ENCODE results near the gene ARHGEF26. TPM values are rescaled to one million over a fixed set of nuclear protein-coding genes. Genes with fewer than 3 reads are reported as not detected.

ARHGEF26 gene
- total RNA-seq, 1 experiment from 2014 or later = 14.1 TPM

DNA sequence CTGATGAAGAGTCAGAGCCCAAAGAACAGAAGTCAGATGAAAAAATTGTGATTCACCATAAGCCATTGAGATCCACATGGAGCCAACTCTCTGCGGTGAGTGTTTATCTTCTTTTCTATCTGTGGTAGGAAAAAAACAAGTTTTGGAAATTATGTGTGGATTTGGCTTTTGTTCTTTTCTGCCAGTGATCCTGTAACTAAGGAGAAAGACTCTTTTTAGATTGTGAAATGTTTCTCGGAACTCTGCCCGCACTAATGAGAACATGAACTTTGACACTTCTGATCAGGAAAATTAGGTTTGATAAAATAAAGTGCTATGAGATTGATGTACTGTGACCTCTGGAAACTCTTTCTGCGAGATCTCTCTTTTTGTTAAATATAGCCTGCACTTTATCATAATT, 8.4 kb downstream of the ARHGEF26 start (continued):
- TF ChIP-seq ZNF232 (CRISPR knock-in tag; IDR thresholded peaks at IDR 0.05) (no peak), SOX15 (CRISPR knock-in tag; IDR thresholded peaks at IDR 0.05) (no peak), ZNF263 (CRISPR knock-in tag; IDR thresholded peaks at IDR 0.05; ENCODE audit: low read depth) (no peak), FOXK1 (CRISPR knock-in tag; IDR thresholded peaks at IDR 0.05) (no peak), TEAD4 (CRISPR knock-in tag; IDR thresholded peaks at IDR 0.05) (no peak)
- TF ChIP-seq, protein P1, sequence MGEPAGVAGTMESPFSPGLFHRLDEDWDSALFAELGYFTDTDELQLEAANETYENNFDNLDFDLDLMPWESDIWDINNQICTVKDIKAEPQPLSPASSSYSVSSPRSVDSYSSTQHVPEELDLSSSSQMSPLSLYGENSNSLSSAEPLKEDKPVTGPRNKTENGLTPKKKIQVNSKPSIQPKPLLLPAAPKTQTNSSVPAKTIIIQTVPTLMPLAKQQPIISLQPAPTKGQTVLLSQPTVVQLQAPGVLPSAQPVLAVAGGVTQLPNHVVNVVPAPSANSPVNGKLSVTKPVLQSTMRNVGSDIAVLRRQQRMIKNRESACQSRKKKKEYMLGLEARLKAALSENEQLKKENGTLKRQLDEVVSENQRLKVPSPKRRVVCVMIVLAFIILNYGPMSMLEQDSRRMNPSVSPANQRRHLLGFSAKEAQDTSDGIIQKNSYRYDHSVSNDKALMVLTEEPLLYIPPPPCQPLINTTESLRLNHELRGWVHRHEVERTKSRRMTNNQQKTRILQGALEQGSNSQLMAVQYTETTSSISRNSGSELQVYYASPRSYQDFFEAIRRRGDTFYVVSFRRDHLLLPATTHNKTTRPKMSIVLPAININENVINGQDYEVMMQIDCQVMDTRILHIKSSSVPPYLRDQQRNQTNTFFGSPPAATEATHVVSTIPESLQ (CRISPR knock-in tag; IDR thresholded peaks at IDR 0.05) = no peak
- TF ChIP-seq, protein P2, sequence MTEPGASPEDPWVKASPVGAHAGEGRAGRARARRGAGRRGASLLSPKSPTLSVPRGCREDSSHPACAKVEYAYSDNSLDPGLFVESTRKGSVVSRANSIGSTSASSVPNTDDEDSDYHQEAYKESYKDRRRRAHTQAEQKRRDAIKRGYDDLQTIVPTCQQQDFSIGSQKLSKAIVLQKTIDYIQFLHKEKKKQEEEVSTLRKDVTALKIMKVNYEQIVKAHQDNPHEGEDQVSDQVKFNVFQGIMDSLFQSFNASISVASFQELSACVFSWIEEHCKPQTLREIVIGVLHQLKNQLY (CRISPR knock-in tag; IDR thresholded peaks at IDR 0.05) = no peak
- TF ChIP-seq, protein P3, sequence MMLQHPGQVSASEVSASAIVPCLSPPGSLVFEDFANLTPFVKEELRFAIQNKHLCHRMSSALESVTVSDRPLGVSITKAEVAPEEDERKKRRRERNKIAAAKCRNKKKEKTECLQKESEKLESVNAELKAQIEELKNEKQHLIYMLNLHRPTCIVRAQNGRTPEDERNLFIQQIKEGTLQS (CRISPR knock-in tag; conservative IDR thresholded peaks at IDR 0.05) = no peak
- TF ChIP-seq, protein P4, sequence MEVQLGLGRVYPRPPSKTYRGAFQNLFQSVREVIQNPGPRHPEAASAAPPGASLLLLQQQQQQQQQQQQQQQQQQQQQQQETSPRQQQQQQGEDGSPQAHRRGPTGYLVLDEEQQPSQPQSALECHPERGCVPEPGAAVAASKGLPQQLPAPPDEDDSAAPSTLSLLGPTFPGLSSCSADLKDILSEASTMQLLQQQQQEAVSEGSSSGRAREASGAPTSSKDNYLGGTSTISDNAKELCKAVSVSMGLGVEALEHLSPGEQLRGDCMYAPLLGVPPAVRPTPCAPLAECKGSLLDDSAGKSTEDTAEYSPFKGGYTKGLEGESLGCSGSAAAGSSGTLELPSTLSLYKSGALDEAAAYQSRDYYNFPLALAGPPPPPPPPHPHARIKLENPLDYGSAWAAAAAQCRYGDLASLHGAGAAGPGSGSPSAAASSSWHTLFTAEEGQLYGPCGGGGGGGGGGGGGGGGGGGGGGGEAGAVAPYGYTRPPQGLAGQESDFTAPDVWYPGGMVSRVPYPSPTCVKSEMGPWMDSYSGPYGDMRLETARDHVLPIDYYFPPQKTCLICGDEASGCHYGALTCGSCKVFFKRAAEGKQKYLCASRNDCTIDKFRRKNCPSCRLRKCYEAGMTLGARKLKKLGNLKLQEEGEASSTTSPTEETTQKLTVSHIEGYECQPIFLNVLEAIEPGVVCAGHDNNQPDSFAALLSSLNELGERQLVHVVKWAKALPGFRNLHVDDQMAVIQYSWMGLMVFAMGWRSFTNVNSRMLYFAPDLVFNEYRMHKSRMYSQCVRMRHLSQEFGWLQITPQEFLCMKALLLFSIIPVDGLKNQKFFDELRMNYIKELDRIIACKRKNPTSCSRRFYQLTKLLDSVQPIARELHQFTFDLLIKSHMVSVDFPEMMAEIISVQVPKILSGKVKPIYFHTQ (CRISPR knock-in tag; IDR thresholded peaks at IDR 0.05) = no peak

DNA sequence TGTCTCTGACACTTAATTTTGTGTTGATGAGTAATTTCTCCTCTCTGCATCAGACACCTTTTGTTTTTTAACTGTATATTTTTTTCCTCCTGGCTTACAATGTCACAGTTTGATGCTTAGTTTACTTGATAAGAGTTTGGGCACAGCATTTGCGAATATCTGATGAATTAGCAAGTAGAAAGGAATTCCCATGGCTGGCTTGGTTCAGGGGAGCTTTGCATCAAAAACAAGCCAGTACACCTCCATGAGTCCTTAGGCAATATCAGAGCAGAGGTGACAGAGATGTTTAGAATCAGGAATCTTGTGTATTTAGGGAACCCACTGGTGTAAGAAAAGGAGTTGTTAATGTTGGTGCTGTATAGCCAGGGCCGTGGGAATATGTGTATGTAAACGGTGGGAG, 9.3 kb downstream of the ARHGEF26 start:
- Mint-ChIP-seq H3K4me3 (no peak overlapping the region), H3K4me1 (peaks cover 41% of the 10 kb centered on the region), H3K36me3 (peaks cover 31% of the 10 kb centered on the region), H3K9me3 (no peaks in the 10 kb centered on the region), H3K27ac (peak overlapping the region; percentile 68), H3K27me3 (ENCODE audit: low read depth) (no peaks in the 10 kb centered on the region)
- TF ChIP-seq TP53 (CRISPR knock-in tag; IDR thresholded peaks at IDR 0.05) (no peak), CBFB (CRISPR knock-in tag; IDR thresholded peaks at IDR 0.05; ENCODE audit: low read depth) (no peak), CREM (CRISPR knock-in tag; IDR thresholded peaks at IDR 0.05) (no peak), ZNF232 (CRISPR knock-in tag; IDR thresholded peaks at IDR 0.05) (no peak), KAT7 (CRISPR knock-in tag; IDR thresholded peaks at IDR 0.05; ENCODE audit: borderline replicate concordance) (no peak), FOXK1 (CRISPR knock-in tag; IDR thresholded peaks at IDR 0.05) (no peak), ZNF416 (CRISPR knock-in tag; IDR thresholded peaks at IDR 0.05) (no peak), TEAD4 (CRISPR knock-in tag; IDR thresholded peaks at IDR 0.05) (no peak), SMAD4 (CRISPR knock-in tag; IDR thresholded peaks at IDR 0.05) (no peak)
- TF ChIP-seq, protein P5, sequence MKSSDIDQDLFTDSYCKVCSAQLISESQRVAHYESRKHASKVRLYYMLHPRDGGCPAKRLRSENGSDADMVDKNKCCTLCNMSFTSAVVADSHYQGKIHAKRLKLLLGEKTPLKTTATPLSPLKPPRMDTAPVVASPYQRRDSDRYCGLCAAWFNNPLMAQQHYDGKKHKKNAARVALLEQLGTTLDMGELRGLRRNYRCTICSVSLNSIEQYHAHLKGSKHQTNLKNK (CRISPR knock-in tag; IDR thresholded peaks at IDR 0.05) = no peak
- TF ChIP-seq, protein P6, sequence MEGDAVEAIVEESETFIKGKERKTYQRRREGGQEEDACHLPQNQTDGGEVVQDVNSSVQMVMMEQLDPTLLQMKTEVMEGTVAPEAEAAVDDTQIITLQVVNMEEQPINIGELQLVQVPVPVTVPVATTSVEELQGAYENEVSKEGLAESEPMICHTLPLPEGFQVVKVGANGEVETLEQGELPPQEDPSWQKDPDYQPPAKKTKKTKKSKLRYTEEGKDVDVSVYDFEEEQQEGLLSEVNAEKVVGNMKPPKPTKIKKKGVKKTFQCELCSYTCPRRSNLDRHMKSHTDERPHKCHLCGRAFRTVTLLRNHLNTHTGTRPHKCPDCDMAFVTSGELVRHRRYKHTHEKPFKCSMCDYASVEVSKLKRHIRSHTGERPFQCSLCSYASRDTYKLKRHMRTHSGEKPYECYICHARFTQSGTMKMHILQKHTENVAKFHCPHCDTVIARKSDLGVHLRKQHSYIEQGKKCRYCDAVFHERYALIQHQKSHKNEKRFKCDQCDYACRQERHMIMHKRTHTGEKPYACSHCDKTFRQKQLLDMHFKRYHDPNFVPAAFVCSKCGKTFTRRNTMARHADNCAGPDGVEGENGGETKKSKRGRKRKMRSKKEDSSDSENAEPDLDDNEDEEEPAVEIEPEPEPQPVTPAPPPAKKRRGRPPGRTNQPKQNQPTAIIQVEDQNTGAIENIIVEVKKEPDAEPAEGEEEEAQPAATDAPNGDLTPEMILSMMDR (IDR thresholded peaks at IDR 0.05) = no peak
- no peak for DNase-seq (ENCODE audit: low spot score)
- ChIA-PET CTCF (interaction anchor here (0.7 kb wide), 1 partner anchor 92 kb away, joined by 3 read pairs; no protein-coding TSS in a partner anchor), POLR2A (no interaction called here)
- no peak for ATAC-seq

Measured in WTC11 (cell line).